Activated T-cell treated with anti-CD3 and anti-CD28 coated beads, Interleukin-2, amount 50 U/mL, for 4 hours (primary cell): ENCODE measurements around the gene OSBP2. TPM values are rescaled to one million over a fixed set of nuclear protein-coding genes. Genes with fewer than 3 reads are reported as not detected.

Experiments
- ATAC-seq, 2 donors: fragments of 200-7000 bp; cut with Tn5 transposase; one replicate each; pipeline ENCODE4 v1.10.0; 2021
- DNase-seq: peaks from one replicate; pipeline ENCODE4 v3.0.0-alpha.2; 2020
- H3K27me3 Mint-ChIP-seq: one replicate; pipeline ENCODE4 v1.8.0; 2021; ENCODE audit warnings: low read depth, mixed read lengths
- H3K36me3 Mint-ChIP-seq: one replicate; pipeline ENCODE4 v1.8.0; 2022; ENCODE audit warnings: mixed read lengths; ENCODE audit not compliant: insufficient read depth
- H3K4me1 Mint-ChIP-seq: one replicate; pipeline ENCODE4 v1.8.0; 2021; ENCODE audit warnings: low read depth, mixed read lengths
- H3K4me3 Mint-ChIP-seq: one replicate; pipeline ENCODE4 v1.8.0; 2021; ENCODE audit warnings: mild to moderate bottlenecking, moderate library complexity, mixed read lengths
- H3K9me3 Mint-ChIP-seq: one replicate; pipeline ENCODE4 v1.8.0; 2021; ENCODE audit warnings: mixed read lengths
- total RNA-seq, 3 donors: library from RNA; stranded (reverse); gene quantifications; one replicate each; pipeline ENCODE4 v1.2.1, GENCODE V29; 2021

OSBP2 gene
- total RNA-seq, 3 donors from 2014 or later, result 1.2 to 1.3 (median 1.3) TPM

DNA sequence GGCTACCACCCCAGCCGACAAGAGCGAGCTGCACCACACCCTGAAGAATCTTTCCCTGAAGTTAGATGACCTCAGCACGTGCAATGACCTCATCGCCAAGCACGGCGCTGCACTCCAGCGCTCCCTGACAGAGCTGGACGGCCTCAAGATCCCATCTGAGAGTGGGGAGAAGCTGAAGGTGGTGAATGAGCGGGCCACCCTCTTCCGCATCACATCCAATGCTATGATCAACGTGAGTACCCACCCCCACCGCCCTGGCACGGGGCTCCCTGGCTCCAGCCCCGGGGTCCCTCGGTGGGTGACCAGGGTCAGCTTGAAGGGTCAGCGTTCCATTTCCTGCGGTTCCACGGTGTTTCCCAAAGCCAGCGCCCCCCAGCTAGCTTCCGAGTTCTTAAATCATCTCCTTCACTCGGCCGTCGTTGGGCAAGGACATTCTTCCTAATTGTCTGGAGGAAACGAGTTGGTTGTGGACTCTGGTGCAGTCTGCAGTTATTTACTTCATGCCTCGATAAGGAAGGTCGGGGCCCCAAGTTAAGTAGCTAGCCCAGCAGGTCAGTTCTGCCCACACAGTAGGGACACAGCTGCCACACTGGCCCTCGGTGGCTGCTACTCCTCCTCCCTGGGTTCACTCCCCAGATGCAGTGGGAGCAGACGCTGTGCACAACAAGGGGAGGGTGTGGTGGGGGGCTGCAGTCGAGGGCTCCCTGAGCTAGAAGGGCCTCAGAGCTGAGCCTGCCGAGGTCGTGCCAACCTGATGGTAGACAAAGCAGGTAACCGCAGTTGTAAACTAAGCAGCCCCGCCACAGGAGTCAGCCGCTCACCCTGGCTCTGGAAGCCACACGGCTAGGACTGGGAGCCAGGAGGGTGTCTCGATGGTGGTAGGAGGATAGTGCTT is 176.0 kb downstream of the OSBP2 start:
- Mint-ChIP-seq H3K36me3 (no peaks in the 10 kb centered on the region), H3K9me3 (no peaks in the 10 kb centered on the region), H3K27me3 (no peaks in the 10 kb centered on the region), H3K4me3 (no peak overlapping the region), H3K4me1 (no peaks in the 10 kb centered on the region)
- DNase-seq (no peak), ATAC-seq (no peak)

DNA sequence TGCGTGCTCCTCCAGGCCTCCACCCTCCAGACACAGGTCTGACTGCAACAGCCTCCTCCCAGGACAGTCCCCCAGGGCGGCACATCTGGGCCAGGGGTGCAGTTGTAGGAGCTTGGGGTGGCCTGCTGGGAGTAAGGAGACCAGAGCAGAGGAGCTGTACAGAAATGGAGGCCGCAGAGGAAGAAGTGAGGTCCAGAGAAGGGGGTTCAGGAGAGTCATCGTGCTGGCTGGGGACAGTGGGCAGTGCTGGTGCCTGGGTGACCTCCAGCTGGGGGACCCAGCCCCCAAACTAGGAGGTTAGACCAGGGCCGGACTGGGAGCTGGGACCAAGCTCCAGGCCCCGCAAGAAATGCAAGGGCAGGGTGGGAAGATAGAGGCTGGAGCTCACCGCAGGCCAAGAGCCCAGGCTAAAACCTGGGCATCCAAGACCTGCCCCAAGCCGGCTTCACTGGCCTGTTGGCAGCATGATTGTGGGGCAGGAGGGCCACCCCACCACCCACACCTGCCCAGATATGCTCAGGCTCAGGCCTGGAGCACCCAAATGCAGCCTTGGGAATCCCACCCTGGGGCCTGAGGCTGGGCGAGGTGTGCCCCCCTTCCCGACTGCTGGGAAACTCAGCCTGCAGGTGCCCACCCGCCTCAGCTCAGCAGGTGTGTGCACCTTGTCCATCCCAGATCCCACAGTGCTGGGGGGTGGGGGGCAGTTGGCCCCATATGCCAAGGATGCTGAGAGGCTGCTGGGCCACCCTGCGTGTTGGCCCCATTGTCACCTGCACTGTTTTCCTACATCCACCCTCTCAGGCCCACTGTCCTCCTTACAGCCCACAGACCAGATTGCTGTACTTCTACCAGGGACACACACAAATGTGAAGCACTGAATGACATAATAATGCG is 177.0 kb downstream of the OSBP2 start:
- Mint-ChIP-seq H3K36me3 (no peaks in the 10 kb centered on the region), H3K4me3 (no peak overlapping the region), H3K4me1 (no peaks in the 10 kb centered on the region), H3K9me3 (no peaks in the 10 kb centered on the region), H3K27me3 (no peaks in the 10 kb centered on the region)
- DNase-seq (no peak), ATAC-seq (no peak)

DNA sequence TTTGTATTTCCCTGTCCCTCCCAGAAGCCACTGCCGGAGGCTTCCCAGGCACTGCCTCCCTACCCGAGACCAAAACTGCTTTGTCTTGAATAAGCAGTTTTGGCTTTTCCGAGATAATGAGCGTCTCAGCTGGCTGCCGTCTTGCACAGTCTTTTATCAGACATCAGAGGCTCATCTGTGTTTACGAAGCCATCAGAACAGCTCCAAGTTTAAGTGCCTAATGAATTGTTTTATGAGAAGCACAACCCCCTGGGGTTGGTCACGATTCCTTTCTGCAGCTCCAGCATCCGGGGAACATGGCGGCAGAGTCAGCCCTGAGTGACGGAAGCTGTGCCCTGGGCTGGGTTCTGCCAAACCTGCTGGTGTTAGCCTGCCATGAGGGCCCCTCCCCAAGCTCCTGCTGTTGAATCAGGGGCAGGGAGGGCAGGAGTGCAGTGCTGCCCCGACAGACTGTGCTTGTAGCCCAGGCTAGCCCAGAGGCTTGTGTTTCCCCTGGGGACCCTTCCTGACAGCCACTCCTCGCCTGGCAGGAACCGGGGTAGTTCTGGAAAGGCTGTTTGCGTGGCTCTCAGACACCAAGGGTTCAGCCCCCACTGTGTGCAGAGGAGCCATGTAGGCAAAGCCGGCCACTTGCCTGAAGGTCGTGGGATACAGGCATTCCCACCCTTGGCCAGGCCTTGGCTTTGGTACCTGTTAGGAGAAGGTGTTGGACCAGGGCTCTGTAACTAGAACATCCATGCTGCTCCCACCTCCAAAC is 177.8 kb downstream of the OSBP2 start:
- DNase-seq (no peak), ATAC-seq (no peak)
- no peak overlapping the region for H3K4me3 Mint-ChIP-seq
- no peaks in the 10 kb centered on the region for H3K27me3 Mint-ChIP-seq
- no peaks in the 10 kb centered on the region for H3K36me3 Mint-ChIP-seq
- no peaks in the 10 kb centered on the region for H3K9me3 Mint-ChIP-seq
- H3K4me1 Mint-ChIP-seq, result no peaks in the 10 kb centered on the region

DNA sequence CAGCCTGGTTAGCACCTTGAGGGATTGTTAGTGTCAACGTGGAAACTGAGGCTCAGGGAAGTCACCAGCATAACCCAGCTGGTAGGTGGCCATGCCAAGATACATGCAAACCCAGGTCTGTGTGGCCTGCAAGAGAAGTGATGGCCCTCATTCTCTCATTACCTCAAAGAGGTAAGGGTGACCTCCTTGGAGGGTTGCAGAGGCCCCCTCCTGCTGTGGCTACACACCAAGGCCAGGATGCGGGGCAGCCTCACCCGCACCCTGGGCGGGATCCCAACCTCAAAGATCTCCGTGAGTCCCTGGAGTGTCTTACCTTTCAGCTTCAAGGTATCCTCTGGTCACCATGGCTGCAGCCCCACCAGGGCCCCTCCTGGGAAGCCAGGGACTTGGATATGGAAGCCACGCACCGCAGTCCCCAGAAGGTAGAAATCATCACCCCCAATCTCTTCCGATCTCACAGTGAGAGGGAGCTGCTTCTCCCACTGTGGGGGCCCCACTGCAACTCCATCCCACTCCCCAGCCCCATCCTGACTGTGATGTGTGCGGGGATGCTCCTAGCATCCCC is 178.5 kb downstream of the OSBP2 start:
- no peaks in the 10 kb centered on the region for H3K4me1 Mint-ChIP-seq

DNA sequence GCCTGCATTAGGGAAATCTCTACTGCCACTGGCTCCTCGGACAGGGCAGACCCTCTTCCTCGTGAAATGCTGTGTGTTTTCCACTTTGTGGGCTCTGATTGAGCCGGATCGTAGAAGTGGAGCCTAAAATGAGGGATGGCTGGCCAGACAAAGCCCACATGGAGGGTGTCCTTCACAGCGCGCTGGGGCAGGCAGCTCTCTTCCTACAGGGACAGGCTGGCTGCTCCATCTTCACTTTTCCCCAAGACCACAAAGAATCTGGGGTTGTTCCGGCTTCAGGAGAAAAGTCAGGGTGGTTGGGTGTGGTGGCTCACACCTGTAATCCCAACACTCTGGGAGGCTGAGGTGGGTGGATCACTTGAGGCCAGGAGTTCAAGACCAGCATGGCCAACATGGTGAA is 179.0 kb downstream of the OSBP2 start:
- Mint-ChIP-seq H3K27me3 (no peaks in the 10 kb centered on the region), H3K4me1 (no peaks in the 10 kb centered on the region), H3K9me3 (no peaks in the 10 kb centered on the region), H3K4me3 (no peak overlapping the region), H3K36me3 (no peaks in the 10 kb centered on the region)
- no peak for ATAC-seq
- no peak for DNase-seq

More for the DNA sequence above, 178.5 kb downstream of the OSBP2 start:
- DNase-seq, result no peak
- Mint-ChIP-seq H3K4me3 (no peak overlapping the region), H3K27me3 (no peaks in the 10 kb centered on the region), H3K36me3 (no peaks in the 10 kb centered on the region), H3K9me3 (no peaks in the 10 kb centered on the region)
- no peak for ATAC-seq

DNA sequence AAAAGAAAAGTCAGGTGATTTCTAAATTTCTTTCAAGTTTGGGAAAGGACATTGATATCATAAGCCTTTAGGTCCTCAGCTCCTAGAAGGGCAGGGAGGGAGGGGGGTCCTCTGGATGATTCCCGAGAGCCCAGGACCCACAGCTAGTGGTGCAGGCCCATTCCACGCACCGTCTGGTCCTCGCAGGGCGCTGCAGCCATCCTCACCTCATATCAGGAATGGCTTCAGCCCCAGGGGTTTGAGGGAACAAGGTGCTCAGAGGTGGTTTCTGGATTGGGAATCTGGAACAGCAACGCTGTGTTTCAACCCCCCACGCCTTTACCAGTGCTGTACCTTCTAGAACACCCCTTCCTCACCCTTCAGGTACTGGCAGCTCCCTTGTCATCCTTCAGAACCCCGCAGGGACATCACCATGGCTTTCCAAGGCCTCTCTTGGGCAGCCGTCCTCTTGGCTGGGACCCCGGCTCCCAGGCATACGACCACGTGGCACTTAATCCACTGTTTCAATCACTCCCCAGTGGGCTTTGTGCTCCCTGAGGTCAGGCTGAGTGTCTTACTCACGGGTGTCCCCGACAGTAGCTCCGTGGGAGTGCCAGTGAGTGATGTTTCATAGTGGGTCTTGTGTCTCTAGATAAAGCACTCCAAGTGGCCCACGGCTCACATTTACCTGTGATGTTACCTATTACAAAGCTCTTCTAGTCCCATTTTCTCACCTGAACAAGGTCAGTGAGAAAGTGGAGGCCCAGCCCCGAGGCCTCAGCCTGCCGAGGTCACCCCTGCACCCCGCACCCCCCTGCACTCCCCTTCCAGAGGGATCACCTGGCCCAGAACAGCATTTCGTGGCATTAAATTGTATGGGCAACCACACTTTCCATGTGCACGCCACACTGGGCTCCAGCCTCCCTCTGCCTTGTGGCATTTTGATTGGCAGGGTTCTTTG is 180.0 kb downstream of the OSBP2 start:
- H3K4me1 Mint-ChIP-seq, result no peaks in the 10 kb centered on the region
- H3K27me3 Mint-ChIP-seq, result no peaks in the 10 kb centered on the region
- ATAC-seq (no peak), DNase-seq (no peak)
- no peaks in the 10 kb centered on the region for H3K36me3 Mint-ChIP-seq
- no peaks in the 10 kb centered on the region for H3K9me3 Mint-ChIP-seq
- no peak overlapping the region for H3K4me3 Mint-ChIP-seq

DNA sequence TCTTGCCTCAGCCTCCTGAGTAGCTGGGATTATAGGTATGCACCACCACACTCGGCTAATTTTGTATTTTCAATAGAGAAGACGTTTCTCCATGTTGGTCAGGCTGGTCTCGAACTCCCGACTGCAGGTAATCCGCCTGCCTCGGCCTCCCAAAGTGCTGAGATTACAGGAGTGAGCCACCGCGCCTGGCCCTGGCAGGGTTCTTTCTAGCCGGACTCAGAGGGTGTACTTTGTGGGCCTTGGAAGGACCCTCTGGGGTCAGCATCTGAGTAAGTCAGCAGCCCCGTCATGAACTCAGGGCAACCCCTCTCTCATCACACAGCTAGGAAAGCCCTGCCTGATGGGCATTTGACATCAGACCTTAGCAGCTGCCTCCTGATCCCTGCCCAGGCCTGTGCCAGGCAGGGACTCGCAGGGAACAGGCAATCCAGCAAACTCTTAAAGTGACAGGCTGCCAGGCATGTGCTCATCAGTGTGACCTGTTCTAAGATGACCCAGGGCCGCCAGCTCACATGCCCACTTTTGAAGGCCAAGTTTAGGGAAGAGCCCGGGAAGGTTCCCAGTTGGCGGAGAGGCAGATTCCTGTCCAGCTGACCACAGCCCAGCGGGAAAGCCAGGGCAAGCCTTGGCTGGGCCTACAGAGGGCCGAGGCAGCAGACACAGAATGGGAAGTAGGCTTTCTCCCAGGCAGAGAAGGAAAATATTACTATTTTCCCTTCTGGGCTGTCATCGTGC is 181.0 kb downstream of the OSBP2 start:
- Mint-ChIP-seq H3K27me3 (no peaks in the 10 kb centered on the region), H3K4me1 (no peaks in the 10 kb centered on the region), H3K9me3 (no peaks in the 10 kb centered on the region), H3K4me3 (no peak overlapping the region), H3K36me3 (no peaks in the 10 kb centered on the region)
- DNase-seq (no peak), ATAC-seq (no peak)

DNA sequence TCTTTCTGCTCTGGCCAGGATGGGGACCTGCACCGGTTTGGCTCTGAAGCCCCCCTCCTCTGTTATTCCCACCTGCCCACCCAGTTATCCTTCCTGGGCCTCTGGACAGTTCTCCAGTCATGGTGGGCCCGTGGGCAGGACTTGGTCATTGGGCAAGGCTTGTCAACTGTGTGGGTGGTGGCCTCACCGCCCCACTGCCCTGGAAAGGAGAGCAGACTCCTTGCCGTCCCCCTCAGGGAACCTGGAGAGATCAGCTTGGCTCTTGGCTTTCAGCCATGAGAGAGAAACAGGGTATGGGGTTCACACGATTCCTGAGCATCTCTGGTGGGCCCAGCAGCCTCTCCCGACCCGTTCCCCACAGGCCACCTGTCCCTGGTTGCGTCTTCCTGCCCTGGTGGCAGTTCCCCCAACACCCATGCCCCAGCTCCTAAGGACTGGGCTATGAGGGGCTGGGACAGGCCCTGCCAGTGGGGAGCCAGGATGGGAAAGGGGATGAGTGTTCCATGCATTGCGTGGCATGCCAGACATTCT is 181.6 kb downstream of the OSBP2 start:
- no peaks in the 10 kb centered on the region for H3K4me1 Mint-ChIP-seq
- ATAC-seq (no peak), DNase-seq (no peak)
- no peaks in the 10 kb centered on the region for H3K9me3 Mint-ChIP-seq
- H3K4me3 Mint-ChIP-seq, result no peak overlapping the region
- H3K36me3 Mint-ChIP-seq, result no peaks in the 10 kb centered on the region
- no peaks in the 10 kb centered on the region for H3K27me3 Mint-ChIP-seq

DNA sequence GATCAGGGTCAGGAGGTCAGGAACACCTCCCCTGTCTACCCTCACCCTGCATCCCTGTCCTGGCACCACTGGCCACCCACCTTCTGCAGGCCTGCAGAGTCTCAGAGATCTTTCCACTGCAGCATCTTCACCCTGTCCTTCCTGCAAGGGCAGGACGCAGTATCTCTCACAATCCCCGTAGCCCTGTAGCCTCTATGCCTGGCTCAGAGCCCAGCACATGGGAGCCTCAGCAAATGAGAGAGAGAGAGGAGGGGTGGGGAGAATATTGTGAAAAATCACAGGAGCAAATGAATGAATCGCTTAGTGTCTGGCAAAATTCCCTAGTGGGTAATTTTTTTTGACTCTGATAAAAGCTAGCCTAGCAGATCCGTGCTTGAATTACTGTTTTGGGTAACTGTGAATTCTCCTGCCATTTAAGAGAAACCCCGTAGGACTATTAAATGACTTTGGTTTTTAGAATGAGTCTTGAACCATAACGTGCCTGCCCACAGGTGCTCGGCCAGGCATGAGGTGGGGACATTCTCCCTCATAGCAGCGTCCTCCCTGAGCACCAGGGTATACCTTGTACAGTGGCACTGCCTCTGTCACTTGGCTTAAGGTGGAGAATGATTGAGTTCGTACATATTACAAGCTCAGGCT is 182.4 kb downstream of the OSBP2 start:
- DNase-seq, result no peak
- H3K36me3 Mint-ChIP-seq, result no peaks in the 10 kb centered on the region
- no peak for ATAC-seq
- no peaks in the 10 kb centered on the region for H3K4me1 Mint-ChIP-seq
- no peak overlapping the region for H3K4me3 Mint-ChIP-seq
- H3K27me3 Mint-ChIP-seq, result no peaks in the 10 kb centered on the region
- H3K9me3 Mint-ChIP-seq, result no peaks in the 10 kb centered on the region

DNA sequence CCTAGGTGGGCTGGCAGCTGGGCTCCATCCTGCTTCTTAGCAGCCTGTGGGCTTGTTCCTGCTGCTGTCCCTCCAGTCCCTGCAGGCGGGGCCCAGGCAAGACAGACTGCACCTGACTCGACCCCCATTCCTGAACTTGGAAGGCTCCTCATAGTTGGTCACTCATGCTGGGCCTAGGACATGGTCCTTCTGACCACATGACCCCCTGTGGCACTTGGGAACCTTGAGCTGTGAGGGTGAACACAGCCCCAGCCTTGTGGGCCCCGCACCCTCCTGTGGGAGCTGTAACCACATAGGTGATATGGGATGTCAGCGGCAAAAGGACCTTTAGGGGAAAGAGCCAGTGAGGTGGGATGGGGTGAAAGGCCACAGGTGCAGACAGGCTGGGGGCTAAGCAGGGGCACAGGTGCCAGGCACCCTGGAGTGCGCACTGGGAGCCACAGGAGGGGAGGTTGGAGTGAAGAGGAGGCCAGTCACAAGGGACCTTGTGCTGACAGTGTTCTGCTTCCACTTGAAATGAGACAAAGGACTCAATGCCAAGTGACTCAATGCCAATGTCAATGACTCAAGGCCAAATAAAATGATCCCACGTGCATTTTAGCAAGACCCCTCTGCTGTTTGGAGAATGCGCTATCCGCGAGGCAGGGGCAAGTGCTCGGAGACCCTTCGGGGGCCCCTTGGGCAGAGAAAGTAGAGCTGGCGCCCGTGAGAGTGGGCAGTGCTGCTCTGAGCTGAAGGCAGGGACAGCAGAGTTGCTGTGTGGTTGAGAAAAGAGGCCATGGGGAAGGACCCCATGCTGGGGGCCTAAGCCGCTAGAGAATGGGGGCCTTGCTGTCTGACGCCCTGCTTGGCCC is 183.2 kb downstream of the OSBP2 start:
- H3K4me3 Mint-ChIP-seq, result no peak overlapping the region
- ATAC-seq, result no peak
- H3K9me3 Mint-ChIP-seq, result no peaks in the 10 kb centered on the region
- H3K4me1 Mint-ChIP-seq, result no peaks in the 10 kb centered on the region
- H3K27me3 Mint-ChIP-seq, result no peaks in the 10 kb centered on the region
- no peaks in the 10 kb centered on the region for H3K36me3 Mint-ChIP-seq
- no peak for DNase-seq

DNA sequence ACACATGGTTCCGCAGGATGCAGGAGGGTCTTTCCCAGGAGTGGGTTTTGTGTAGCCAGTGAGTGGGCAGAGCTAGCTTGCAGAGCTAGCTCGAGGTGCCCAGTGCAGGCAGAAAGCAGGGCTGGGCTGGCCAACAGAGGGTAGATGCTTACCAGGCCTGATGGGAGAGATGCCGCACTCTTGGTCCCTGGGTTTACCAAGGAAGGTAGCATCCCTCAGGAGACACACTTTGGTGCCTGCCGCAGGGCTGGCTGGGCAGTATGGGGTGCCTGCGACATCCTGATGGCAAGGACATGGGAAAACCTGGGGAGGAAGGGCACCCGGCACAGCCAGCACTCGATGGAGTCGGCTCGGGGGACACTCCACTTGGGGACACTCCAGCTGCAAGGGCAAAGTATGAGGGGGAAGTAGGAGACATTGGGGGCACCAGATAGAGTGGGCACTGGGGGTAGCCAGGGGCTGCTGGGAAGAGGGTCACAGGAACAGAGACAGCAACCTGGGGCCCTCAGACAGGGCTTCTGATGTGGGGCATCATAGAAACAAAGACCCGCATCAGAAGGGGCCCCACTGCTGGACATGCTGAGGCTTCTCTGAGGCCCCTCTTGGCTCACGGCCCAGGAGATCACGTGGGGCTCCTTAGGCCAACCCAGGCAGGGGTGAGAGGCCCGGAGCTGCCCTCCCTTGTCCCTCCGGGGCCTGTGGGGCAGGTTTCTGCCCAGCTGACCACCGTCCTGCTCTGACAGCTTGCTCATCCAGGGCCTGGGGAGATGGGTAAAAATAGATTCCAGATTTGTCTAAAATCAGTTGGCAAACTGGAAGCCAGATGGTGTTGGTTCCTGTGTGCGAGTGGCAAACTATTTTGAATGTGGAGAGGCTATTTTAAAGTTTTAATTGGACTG is 184.1 kb downstream of the OSBP2 start:
- no peaks in the 10 kb centered on the region for H3K27me3 Mint-ChIP-seq
- no peaks in the 10 kb centered on the region for H3K9me3 Mint-ChIP-seq
- DNase-seq, result no peak
- ATAC-seq, result no peak
- no peak overlapping the region for H3K4me3 Mint-ChIP-seq
- H3K4me1 Mint-ChIP-seq, result no peaks in the 10 kb centered on the region
- no peaks in the 10 kb centered on the region for H3K36me3 Mint-ChIP-seq
